Mesenchymal stem cell (in vitro differentiated cells and primary cell): ENCODE measurements around the gene APOA1.

ENCODE experiments used
- DNase-seq: peaks from one replicate; pipeline ENCODE4 v3.0.0-alpha.2; 2013
- H2AFZ ChIP-seq: one replicate; pipeline ENCODE4 v1.6.1; 2013; ENCODE audit warnings: low read depth, mild to moderate bottlenecking, control low read depth, inconsistent platforms, low read length, moderate library complexity
- H2AK5ac ChIP-seq: 2 replicates; pipeline ENCODE4 v1.6.1; 2013; ENCODE audit warnings: low read length, moderate library complexity, mild to moderate bottlenecking, inconsistent platforms; ENCODE audit not compliant: severe bottlenecking
- H2BK120ac ChIP-seq: one replicate; pipeline ENCODE4 v1.6.1; 2013; ENCODE audit warnings: low read depth, mild to moderate bottlenecking, inconsistent platforms, low read length, moderate library complexity
- H2BK12ac ChIP-seq, 2 experiments: one replicate each; pipeline ENCODE4 v1.6.1; 2013; ENCODE audit warnings: inconsistent platforms in 2 of 2, low read length in 2 of 2, mild to moderate bottlenecking in 2 of 2, moderate library complexity in 2 of 2, control low read depth in 1 of 2
- H2BK15ac ChIP-seq: one replicate; pipeline ENCODE4 v1.6.1; 2013; ENCODE audit warnings: mild to moderate bottlenecking, low read depth, inconsistent platforms; ENCODE audit not compliant: poor library complexity, severe bottlenecking
- H2BK5ac ChIP-seq: 2 replicates; pipeline ENCODE4 v1.6.1; 2013; ENCODE audit warnings: low read depth, mild to moderate bottlenecking, low read length, control low read depth, inconsistent platforms; ENCODE audit not compliant: poor library complexity, severe bottlenecking
- H3K14ac ChIP-seq, 2 experiments: one replicate each; pipeline ENCODE4 v1.6.1; 2013; ENCODE audit warnings: inconsistent platforms in 2 of 2, low read length in 2 of 2, control low read depth in 1 of 2, mild to moderate bottlenecking in 1 of 2, moderate library complexity in 1 of 2
- H3K18ac ChIP-seq, 2 experiments: one replicate each; pipeline ENCODE4 v1.6.1; 2013; ENCODE audit warnings: inconsistent platforms in 2 of 2, low read length in 2 of 2, control low read depth in 1 of 2, low read depth in 1 of 2, mild to moderate bottlenecking in 1 of 2
- H3K23ac ChIP-seq, 2 experiments: one replicate each; pipeline ENCODE4 v1.6.1; 2013; ENCODE audit warnings: inconsistent platforms in 2 of 2, low read length in 2 of 2, mild to moderate bottlenecking in 2 of 2, moderate library complexity in 2 of 2, control low read depth in 1 of 2
- H3K27ac ChIP-seq: 2 replicates; pipeline ENCODE4 v1.5.1; 2013; ENCODE audit warnings: mild to moderate bottlenecking, moderate library complexity, low read length, control low read depth, inconsistent platforms; ENCODE audit not compliant: poor library complexity, severe bottlenecking
- H3K27me3 ChIP-seq, 2 experiments: 2 replicates each; pipeline versions ENCODE4 v1.6.1 to v1.7.0; 2013; ENCODE audit warnings: low read length in 2 of 2, mild to moderate bottlenecking in 2 of 2, moderate library complexity in 2 of 2, control low read depth in 1 of 2, inconsistent platforms in 1 of 2; ENCODE audit not compliant: control insufficient read depth in 1 of 2, insufficient read depth in 1 of 2
- H3K36me3 ChIP-seq, 2 experiments: 2 replicates each; pipeline versions ENCODE4 v1.6.1 to v1.7.0; 2013; ENCODE audit warnings: low read length in 2 of 2, control low read depth in 1 of 2, inconsistent platforms in 1 of 2, low read depth in 1 of 2, mild to moderate bottlenecking in 1 of 2; ENCODE audit not compliant: insufficient read depth in 2 of 2, control insufficient read depth in 1 of 2
- H3K4ac ChIP-seq, 2 experiments: one replicate each; pipeline ENCODE4 v1.6.1; 2013; ENCODE audit warnings: inconsistent platforms in 2 of 2, low read length in 2 of 2, mild to moderate bottlenecking in 2 of 2, moderate library complexity in 2 of 2, control low read depth in 1 of 2, low read depth in 1 of 2
- H3K4me1 ChIP-seq: 2 replicates; pipeline ENCODE4 v1.6.1; 2013; ENCODE audit warnings: low read depth, low read length, control low read depth; ENCODE audit not compliant: control insufficient read depth, insufficient read depth
- H3K4me2 ChIP-seq: 2 replicates; pipeline ENCODE4 v1.6.1; 2013; ENCODE audit warnings: low read length, mild to moderate bottlenecking, inconsistent platforms; ENCODE audit not compliant: poor library complexity, severe bottlenecking
- H3K4me3 ChIP-seq, 2 experiments: 2 replicates each; pipeline versions ENCODE4 v1.5.1 to v1.7.0; 2013; ENCODE audit warnings: low read length in 2 of 2, mild to moderate bottlenecking in 2 of 2, control low read depth in 1 of 2, low read depth in 1 of 2; ENCODE audit not compliant: insufficient read depth in 1 of 2
- H3K79me1 ChIP-seq: replicated peaks from 2 replicates; pipeline ENCODE4 v1.6.1; 2013; ENCODE audit warnings: mild to moderate bottlenecking, control low read depth, low read length, inconsistent platforms; ENCODE audit not compliant: poor library complexity, severe bottlenecking
- H3K9ac ChIP-seq: 2 replicates; pipeline ENCODE4 v1.7.0; 2013; ENCODE audit warnings: mild to moderate bottlenecking, low read length, moderate library complexity
- H3K9me3 ChIP-seq: 2 replicates; pipeline ENCODE4 v1.7.0; 2013; ENCODE audit warnings: mild to moderate bottlenecking, low read length; ENCODE audit not compliant: control insufficient read depth
- H4K8ac ChIP-seq: one replicate; pipeline ENCODE4 v1.6.1; 2013; ENCODE audit warnings: inconsistent platforms, mild to moderate bottlenecking, low read length, moderate library complexity
- H4K91ac ChIP-seq: one replicate; pipeline ENCODE4 v1.6.1; 2013; ENCODE audit warnings: mild to moderate bottlenecking, low read length, inconsistent platforms
- WGBS: methylation state at CpG from one replicate; pipeline ENCODE4 v1.1.7; 2013; ENCODE audit warnings: mixed read lengths; 5-methylcytosine and 5-hydroxymethylcytosine counted together

The APOA1 gene

GRCh38 chr11:116790167-116791001 is 47.0 kb downstream of the APOA1 start:
- Histone ChIP-seq H3K4me2 (no peak overlapping the region), H3K27ac (no peak overlapping the region), H3K27me3 (no peaks in the 10 kb centered on the region), H2BK12ac (no peak overlapping the region), H3K23ac (no peak overlapping the region), H3K36me3 (peaks cover 5 to 14% of the 10 kb centered on the region in 2 experiments), H3K4ac (no peak overlapping the region), H3K14ac (no peak overlapping the region), H3K18ac (no peak overlapping the region), H2AK5ac (no peak overlapping the region), H4K91ac (no peak overlapping the region), H2BK5ac (no peak overlapping the region), H4K8ac (no peak overlapping the region), H2BK15ac (no peak overlapping the region), H3K4me3 (no peak overlapping the region), H2AFZ (no peak overlapping the region), H3K9ac (no peak overlapping the region), H3K4me1 (peaks cover 15% of the 10 kb centered on the region), H2BK120ac (no peak overlapping the region), H3K9me3 (no peaks in the 10 kb centered on the region), H3K79me1 (peaks cover 9% of the 10 kb centered on the region)
- DNase-seq: no peak
- 89% methylated on average over 48 of the region's 53 CpGs for WGBS

- no peak overlapping the region for H4K8ac ChIP-seq
- H3K27me3 ChIP-seq: no peaks in the 10 kb centered on the region
- H2BK120ac ChIP-seq: no peak overlapping the region
- H3K79me1 ChIP-seq: peaks cover 23% of the 10 kb centered on the region
- H3K9me3 ChIP-seq: no peaks in the 10 kb centered on the region
- H3K27ac ChIP-seq: no peak overlapping the region
- no peak for DNase-seq
- H2BK12ac ChIP-seq: no peak overlapping the region
- no peak overlapping the region for H2AFZ ChIP-seq
- peaks cover 19 to 28% of the 10 kb centered on the region in 2 experiments for H3K36me3 ChIP-seq
- H3K4me1 ChIP-seq: peaks cover 15% of the 10 kb centered on the region
- H2BK5ac ChIP-seq: no peak overlapping the region
- H3K9ac ChIP-seq: no peak overlapping the region
- H3K14ac ChIP-seq: no peak overlapping the region
- no peak overlapping the region for H3K4ac ChIP-seq
- no peak overlapping the region for H3K4me3 ChIP-seq
- no peak overlapping the region for H4K91ac ChIP-seq
- peak overlapping the region; percentile 86 for H2AK5ac ChIP-seq
- H3K18ac ChIP-seq: no peak overlapping the region
- H3K4me2 ChIP-seq: no peak overlapping the region
- H3K23ac ChIP-seq: no peak overlapping the region
- H2BK15ac ChIP-seq: no peak overlapping the region
- WGBS: 93% methylated on average over 3 of the region's 4 CpGs
These were observed 48.4 kb downstream of the APOA1 start for GRCh38 chr11:116788975-116789374.

GRCh38 chr11:116788534-116788933 is 48.9 kb downstream of the APOA1 start:
- H3K18ac ChIP-seq: peak overlapping the region in 1 of 2 experiments; percentile 78
- no peaks in the 10 kb centered on the region for H3K9me3 ChIP-seq
- 79% methylated on average over 2 of the region's 4 CpGs for WGBS
- peak overlapping the region; percentile 86 for H2AK5ac ChIP-seq
- H3K36me3 ChIP-seq: peaks cover 20 to 33% of the 10 kb centered on the region in 2 experiments
- peak overlapping the region; percentile 25 for H4K91ac ChIP-seq
- DNase-seq: no peak
- peak overlapping the region in 1 of 2 experiments; percentile 29 for H3K4ac ChIP-seq
- H2BK5ac ChIP-seq: no peak overlapping the region
- peak overlapping the region in 1 of 2 experiments; percentile 39 for H3K14ac ChIP-seq
- peaks cover 15% of the 10 kb centered on the region for H3K4me1 ChIP-seq
- H2AFZ ChIP-seq: peak overlapping the region; percentile 42
- no peak overlapping the region for H3K23ac ChIP-seq
- no peaks in the 10 kb centered on the region for H3K27me3 ChIP-seq
- H3K27ac ChIP-seq: no peak overlapping the region
- H3K9ac ChIP-seq: peak overlapping the region; percentile 91
- H2BK12ac ChIP-seq: no peak overlapping the region
- no peak overlapping the region for H2BK15ac ChIP-seq
- peaks cover 23% of the 10 kb centered on the region for H3K79me1 ChIP-seq
- peak overlapping the region; percentile 93 for H4K8ac ChIP-seq
- no peak overlapping the region for H2BK120ac ChIP-seq
- peak overlapping the region; percentile 87 for H3K4me2 ChIP-seq
- H3K4me3 ChIP-seq: peak overlapping the region in 1 of 2 experiments; percentile 95

GRCh38 chr11:116787786-116788486 is 49.5 kb downstream of the APOA1 start, which contains the start of gene ZPR1:
Gene ZPR1, minus strand, starts transcription at chr11:116788023. Its CDS starts 33 bp downstream, at chr11:116787990.
- H3K4ac ChIP-seq: peak within 1 kb of the TSS; percentile 26 to 66
- peak within 1 kb of the TSS; percentile 72 for H4K91ac ChIP-seq
- H2BK120ac ChIP-seq: no peak within 1 kb of the TSS
- H2AFZ ChIP-seq: peak within 1 kb of the TSS; percentile 74
- WGBS: 1% methylated on average over 53 of the region's 56 CpGs
- peak within 1 kb of the TSS; percentile 86 for H2AK5ac ChIP-seq
- H3K27ac ChIP-seq: no peak within 1 kb of the TSS
- H3K14ac ChIP-seq: peak within 1 kb of the TSS; percentile 21 to 39
- H3K79me1 ChIP-seq: peaks cover 23% of the 10 kb centered on the region
- no peak within 1 kb of the TSS for H2BK12ac ChIP-seq
- no peaks in the 10 kb centered on the region for H3K9me3 ChIP-seq
- H3K9ac ChIP-seq: peak within 1 kb of the TSS; percentile 91
- H3K4me1 ChIP-seq: peaks cover 15% of the 10 kb centered on the region
- H3K36me3 ChIP-seq: peaks cover 25 to 39% of the 10 kb centered on the region in 2 experiments
- DNase-seq: peak; percentile 83
- peak within 1 kb of the TSS; percentile 88 for H3K4me2 ChIP-seq
- H4K8ac ChIP-seq: peak within 1 kb of the TSS; percentile 93
- peak within 1 kb of the TSS in 1 of 2 experiments; percentile 14 for H3K23ac ChIP-seq
- peak within 1 kb of the TSS; percentile 95 to 97 for H3K4me3 ChIP-seq
- H3K18ac ChIP-seq: peak within 1 kb of the TSS; percentile 83 to 89
- no peaks in the 10 kb centered on the region for H3K27me3 ChIP-seq
- peak within 1 kb of the TSS; percentile 58 for H2BK15ac ChIP-seq
- H2BK5ac ChIP-seq: no peak within 1 kb of the TSS
